Islet precursor cell (in vitro differentiated cells): ENCODE results near the gene BCAR3.
A peak's percentile ranks its signal among the peaks of the same experiment; 100 is the strongest.
"Not testable (repeated sequence)": the region's sequence is repeated elsewhere in the genome, so short reads cannot be mapped to it uniquely, and the experiment has no call there.

Experiments used
- DNase-seq: peaks from one replicate; pipeline ENCODE4 v3.0.0-alpha.2; 2018

BCAR3 gene

GRCh38 chr1:93574511-93574910 is 107.1 kb downstream of the BCAR3 start:
- no peak for DNase-seq

DNA sequence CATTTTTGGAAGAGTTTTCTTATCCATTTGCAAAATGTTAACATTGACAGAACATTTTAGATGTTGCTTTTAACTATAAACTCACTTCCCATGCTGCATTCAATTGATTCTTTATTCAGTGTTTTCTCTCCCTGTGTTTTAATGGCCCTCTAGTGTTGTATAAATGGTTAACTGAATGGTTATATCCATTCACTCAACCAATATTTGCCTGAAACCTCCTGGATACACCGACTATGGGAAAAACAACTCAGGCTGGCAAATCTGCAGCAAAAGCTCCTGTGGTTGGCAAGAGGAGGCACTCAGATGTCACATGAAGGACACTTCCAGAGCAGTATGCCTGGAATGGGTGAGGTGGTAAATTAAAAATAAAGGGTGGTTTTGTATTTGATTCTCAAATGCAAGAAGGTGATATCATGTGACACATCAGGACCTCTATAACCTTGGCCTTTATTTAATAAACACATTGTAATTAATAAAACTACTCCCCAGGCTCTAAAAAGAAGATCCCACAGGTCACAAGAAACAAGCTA is 107.6 kb downstream of the BCAR3 start:
- DNase-seq = no peak

- DNase-seq = no peak
These were observed 109.9 kb downstream of the BCAR3 start for GRCh38 chr1:93571623-93572310.

- DNase-seq = no peak
These were observed 112.1 kb downstream of the BCAR3 start for GRCh38 chr1:93569489-93569888.

DNA sequence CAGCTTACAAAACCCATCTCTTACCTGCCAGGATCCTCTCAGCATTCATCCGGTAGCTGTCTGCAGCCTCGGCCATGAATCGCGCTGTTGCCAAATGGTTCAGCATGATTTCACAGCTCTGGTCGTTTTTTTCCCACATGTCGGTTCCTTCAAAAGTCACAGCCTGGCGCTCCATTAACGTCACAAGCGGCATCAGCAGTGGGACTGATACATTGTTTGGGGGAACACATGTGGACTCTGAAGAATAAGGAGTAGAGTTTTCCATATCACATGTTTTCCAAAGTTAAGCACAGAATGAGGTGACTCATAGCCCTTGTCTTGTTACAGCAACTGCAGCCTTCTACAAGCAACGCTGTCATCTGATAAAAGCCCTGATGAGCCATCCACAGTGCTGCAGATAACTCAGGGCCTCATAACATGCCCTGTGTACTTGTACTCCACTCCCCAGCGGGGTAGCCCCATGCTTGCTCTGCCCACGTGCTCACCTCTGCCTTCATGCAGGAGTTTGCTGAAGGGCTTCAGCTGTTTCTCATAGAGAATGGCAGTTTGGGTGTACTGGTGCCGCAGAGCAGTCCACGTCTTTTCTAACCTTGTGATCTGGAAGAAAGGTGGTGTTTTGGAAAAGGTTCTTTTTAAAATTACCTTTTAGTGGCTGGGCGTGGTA is 114.2 kb downstream of the BCAR3 start:
- DNase-seq = peak; percentile 92

DNA sequence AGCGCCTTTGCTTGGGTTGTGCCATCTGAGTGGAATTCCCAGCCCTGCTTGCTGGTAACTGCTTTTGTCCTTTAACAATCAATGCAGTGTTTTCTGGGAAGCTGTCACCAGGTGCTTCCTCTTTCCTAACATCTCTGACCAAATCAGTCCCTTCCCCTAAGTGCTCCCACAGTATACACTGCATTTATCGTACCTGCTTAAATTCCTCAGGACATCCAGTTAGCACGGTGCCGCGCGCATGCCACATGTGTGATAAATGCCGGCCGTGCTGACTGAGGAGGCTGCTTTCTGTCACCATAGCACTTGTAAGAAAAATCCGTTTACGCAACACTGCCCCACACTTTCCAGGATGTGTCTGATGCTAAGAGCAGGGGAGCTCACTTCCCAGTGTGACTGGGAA is 115.4 kb downstream of the BCAR3 start:
- DNase-seq = peak; percentile 62

DNA sequence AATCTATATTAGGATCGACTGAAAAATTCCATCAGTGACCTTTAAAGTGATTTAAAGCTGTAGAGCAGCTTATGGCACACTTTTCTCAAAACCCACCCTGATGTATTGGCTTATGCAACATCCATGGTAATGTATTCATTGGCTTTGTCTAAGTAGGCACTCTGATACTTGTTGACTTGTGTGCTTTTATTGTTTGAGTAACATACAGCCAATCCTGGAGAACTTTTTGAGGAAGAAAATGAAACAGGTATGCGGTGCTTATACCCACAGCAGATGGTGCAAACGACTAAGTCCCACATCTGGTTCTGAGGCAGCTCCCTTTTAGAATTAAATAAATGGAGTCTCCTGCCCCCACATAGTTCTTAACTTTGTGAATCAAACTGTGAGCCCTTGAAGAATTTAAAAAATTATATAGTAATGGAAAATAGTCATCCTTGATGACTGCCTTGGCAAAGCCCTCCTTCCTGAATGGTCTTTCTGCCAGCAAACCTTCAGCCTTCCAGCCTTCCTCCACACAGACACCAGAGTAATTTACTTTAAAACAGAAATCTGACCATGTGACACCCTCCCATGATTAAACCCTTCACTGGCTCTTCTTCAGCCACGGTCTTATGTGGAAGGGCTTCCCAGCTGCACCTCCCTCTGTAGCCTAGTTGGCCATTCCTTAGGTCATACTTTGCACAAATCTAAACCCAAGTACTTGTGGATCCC is 116.0 kb downstream of the BCAR3 start:
- DNase-seq = no peak

DNA sequence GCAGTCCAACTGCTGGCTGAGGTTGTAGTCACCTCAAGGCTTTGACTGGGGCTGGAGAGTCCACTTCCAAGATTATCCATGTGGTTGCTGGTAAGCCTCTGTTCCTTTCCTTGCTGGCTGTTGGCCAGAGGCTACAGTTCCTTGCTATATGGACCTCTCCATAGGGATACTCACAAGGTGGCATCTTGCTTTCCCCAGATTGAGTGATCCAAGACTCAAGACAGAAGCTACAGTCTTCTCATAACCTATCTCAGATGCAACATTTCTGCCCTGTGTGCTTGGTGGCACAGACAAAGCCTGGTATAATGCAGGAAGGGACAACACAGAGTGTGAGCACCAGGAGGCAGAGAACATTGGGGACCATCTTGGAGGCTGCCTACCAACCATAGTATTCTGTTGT is 121.9 kb downstream of the BCAR3 start:
- DNase-seq = no peak

DNA sequence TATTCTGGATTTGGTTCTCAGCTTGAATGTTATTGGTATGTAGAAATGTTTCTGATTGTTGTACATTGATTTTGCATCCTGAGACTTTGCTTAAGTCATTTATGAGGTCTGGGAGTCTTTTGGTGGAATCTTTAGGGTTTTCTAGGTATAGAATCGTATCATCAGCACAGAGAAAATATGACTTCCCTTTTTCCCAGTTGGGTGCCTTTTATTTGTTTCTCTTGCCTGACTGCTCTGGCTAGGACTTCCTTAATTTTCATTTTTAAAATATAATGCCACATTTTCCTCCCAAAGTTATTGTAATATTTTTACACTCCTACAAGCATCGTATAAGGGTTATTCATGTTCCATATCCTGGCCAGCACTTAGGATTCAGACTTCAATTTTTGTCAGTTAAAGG is 122.6 kb downstream of the BCAR3 start:
- DNase-seq = no peak

- no peak for DNase-seq
These were observed 125.3 kb downstream of the BCAR3 start for GRCh38 chr1:93556291-93556690.

GRCh38 chr1:93554883-93555872 is 126.5 kb downstream of the BCAR3 start:
- DNase-seq = no peak

DNA sequence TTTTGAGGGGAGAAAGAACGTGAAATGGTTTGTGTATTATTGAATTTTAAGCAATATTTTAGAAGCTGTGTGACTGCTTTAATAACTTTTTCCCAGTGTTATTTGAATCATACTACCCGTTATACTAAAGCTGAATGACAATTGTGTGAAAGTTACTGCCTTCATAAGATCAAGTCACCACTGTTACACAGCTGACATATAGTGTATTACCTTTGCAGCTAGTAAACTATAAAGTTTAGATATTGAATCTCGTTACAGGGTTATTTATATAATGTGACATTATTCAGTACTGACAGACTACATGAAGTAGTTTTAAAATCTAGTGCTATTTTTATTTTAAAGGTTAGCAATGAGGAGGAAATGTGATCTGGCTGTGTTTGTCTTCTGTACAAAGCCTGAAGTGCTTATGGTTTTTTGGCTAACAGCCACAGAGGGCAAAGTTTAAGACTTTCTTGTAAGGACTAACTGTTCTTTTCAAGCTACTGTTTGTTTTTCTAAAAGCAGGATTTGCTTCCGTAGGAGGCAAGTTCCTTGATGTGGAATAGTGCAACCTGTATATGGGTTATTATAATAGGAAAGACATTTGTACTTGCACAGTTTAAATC is 127.6 kb downstream of the BCAR3 start:
- not testable (repeated sequence) for DNase-seq

DNA sequence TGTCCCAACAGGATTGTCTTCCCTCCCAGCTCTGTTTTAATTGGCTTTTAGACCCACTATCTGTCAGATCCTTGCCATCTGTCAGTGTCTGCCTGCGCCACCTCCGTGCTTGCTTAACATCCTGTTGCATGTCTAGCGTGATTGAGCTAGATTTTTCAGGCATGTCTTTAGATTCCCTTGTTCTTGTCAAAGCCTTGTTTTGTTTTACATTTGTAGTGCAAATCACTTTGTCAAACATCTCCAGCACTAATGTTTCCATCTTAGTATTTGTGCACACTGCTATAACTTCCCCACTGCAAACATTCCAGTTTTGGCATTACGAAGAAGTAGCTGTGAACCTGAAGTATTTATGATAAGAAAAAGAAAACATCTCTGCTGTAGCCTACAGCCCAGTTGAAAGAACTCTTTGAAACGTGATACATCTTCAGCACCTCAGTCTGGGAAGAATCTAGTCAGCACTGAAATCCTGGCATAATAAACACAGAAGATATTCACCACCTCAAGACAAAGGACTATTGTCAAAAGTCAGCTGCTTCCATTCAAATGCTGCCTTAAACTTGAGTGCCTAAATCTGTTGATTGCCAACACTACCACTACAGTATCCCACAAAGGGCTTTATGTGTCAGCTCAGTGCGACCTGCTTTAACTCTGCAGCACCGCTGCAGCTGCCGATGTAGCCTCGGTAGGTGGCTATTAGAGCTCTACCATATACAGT is 128.7 kb downstream of the BCAR3 start:
- peak; percentile 60 for DNase-seq

GRCh38 chr1:93549811-93550210 is 131.8 kb downstream of the BCAR3 start:
- no peak for DNase-seq

- DNase-seq = no peak
These were observed 132.5 kb downstream of the BCAR3 start for GRCh38 chr1:93549131-93549530.

- DNase-seq = no peak
These were observed 135.3 kb downstream of the BCAR3 start for GRCh38 chr1:93546162-93546863.

GRCh38 chr1:93542398-93542797 is 139.2 kb downstream of the BCAR3 start:
- no peak for DNase-seq

DNA sequence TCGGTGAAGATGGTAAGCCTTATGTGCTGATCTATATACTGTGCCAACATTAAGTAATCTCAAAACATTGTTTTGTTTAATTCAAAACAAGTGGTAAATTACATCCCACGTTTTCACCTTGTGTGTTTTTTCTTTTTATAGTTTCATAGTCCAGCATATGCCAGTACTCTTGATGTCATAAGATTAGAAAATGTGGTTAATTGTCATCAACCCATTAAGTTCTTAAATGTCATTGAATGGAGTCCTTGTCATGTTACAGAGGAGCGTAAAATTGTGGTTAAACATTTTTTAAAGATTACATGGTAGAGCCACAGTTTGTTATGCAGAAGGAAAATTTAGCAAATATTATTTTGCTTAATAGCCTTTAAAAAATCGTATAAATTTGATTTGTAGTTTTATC is 140.6 kb downstream of the BCAR3 start:
- DNase-seq = no peak

- DNase-seq = no peak
These were observed 143.7 kb downstream of the BCAR3 start for GRCh38 chr1:93537924-93538323.

- DNase-seq = no peak
These were observed 144.2 kb downstream of the BCAR3 start for GRCh38 chr1:93537396-93537795.

DNA sequence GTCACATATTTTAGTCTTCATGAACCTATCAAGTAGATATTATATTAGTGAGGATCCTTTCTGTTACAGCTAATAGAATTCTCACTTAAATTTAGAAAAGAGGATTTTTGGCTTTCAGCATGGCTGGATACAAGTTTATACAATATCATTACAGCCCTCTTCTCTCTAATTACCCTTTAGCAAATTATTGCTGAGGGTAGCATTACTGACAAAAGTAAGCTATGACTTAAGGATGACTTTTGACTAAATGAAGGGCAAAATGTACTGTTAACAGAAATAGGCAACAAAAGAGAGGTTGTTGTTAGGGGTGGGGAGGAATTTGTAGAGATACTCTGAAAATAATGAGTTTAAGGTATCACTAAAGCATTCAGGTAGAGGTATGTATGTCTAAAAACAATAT is 148.0 kb downstream of the BCAR3 start:
- DNase-seq = no peak
